ENCODE measurements around the gene SLC35E4.
"Not testable (repeated sequence)": the region's sequence is repeated elsewhere in the genome, so short reads cannot be mapped to it uniquely, and the experiment has no call there.

SLC35E4 gene

GRCh38 chr22:30654361-30654760 is 18.8 kb downstream of the SLC35E4 start:
- no peak for DNase-seq

DNA sequence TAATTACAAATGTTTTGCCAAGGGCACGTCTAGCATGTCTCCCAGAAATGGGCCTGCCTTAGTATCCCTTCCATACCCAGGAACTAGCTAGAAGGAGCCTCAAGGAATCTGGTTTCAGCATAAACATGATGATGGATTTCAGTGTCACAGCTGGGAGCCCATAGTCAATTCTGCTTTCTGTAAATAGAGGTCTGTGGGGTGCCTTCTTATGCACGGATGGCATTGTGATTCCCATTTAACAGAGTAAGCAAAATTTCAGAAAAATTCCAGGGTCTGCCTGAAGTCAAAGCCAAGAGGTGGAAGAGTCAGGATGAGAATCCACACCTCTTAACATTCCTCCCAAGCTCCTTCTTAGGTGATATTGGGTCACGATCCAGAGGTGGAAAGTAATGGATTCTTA is 20.0 kb downstream of the SLC35E4 start:
- no peak for DNase-seq

DNA sequence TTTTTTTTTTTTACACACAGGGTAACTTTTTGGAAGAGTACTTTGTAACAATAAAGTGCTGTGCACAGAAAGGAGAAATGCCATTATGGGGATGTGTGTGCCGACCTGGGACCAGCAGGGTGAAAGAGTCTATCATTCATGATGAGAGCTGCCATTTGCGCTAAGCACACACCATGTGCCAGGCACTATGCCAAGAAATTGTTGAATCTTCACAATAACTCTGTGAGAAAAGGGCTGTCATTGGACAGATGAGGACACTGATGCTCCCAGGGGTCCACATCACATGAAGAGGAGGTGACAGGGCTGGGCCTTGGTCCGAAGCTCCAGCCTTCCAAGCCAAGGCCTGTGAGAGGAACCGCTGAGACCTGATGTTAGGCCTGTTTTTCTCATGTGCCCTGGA is 26.5 kb downstream of the SLC35E4 start:
- no peak for DNase-seq

DNA sequence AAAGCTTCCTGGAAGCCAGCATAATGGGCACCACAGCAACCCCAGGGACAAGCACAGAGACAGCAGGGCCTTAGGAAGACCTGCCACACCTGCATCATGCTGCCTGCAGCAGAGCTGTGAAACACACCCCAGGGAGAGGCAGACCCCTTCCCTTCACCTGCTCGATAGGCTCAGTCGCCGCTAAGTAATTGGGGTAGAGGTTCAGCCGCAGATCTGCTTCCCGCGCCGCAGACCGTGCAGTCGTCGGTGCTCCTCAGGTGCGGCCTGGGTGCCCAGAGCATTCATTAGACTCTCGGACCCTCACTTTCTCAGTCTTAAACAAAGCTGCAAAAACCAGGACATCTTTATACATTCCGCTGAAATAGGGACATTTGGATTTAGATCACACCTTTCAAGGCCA is 29.2 kb downstream of the SLC35E4 start:
- DNase-seq = no peak

DNA sequence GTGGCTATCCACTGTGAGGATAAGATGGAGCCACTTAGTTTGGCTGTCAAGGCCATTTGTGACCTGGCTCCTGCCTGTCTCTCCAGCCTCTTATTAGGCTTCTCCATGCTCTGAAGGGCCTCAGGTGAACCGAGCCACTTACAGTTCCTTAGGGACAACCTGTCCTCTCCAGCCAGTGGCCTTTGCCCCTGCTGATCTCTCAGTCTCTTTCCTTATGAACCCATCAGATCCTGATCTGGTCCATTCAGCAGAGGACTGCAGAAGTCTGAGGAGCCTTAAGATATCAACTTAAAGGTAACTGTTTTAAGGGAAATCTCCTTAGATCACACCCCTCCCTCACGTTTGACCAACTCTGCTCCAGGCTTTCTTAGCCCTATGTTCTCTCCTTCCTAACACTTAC is 29.7 kb downstream of the SLC35E4 start:
- DNase-seq = no peak

- DNase-seq = no peak
Observed at GRCh38 chr22:30665786-30666185, 30.2 kb downstream of the SLC35E4 start.

- DNase-seq = no peak
Observed at GRCh38 chr22:30667107-30667493, 31.5 kb downstream of the SLC35E4 start.

DNA sequence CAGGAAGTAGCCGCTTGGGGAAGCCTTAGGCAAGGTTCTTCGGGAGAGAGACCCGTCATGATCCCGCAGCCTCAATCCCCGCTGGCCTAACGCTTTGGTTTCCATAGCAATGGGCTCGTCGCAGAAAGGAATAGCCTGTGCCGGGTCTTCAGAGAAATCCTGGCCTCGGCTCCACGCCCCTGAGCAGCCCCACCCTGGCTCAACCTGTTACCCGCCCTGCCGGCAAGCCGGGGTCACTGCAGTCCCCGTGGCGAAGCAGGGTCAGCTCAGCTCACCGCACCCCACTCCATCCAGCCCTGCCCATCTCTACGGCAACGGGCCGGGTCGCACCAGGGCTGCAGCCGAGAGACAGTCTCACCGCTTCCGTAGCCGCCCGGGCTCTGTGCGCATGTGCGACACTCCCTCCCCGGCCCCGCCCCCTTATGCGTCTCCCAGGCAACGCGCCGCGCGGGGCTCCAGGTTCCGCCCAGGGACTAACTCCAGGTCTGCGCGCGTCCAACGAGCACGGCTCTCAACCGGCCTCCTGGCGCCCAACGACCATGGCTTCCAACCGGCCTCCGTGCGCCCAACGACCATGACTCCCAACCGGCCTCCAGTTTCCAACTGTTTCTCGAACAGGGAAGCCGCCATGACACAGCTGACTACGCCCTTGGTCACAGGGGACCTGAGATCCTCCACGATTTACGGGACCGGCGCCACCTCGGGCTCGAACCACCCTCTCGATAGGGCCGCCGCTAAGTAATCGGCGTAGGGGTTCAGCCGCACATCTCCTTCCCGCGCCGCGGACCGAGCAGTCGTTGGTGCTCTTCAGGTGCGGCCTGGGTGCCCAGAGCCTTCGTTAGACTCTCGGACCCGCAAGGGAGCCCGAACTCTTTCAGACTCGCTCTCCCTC is 32.2 kb downstream of the SLC35E4 start, which contains the start of gene DUSP18:
Gene DUSP18 (minus strand): TSS at position 382 of the 892 bp plus-strand sequence. CDS start 3,872 bp downstream, outside the sequence.
- peak; percentile 82 for DNase-seq

DNA sequence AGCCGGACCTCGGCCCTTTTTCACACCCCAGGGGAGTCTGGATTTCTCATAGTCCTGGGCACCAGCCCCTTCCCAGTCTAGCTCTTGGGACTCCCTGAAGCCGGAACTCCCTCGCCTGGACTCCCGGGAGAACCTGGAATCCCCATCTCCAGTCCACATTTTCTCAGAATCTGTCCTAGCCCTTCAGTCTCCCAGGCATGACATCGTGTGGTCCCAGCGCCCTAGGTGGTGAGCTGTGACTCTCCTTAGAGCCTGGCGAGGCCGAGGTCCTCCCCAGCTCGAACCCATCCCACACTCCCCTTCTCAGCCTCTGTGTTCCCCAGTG is 32.8 kb downstream of the SLC35E4 start:
- DNase-seq = no peak

- no peak for DNase-seq
Observed at GRCh38 chr22:30671071-30671470, 35.5 kb downstream of the SLC35E4 start.

- no peak for DNase-seq
Observed at GRCh38 chr22:30673136-30673535, 37.6 kb downstream of the SLC35E4 start.

- DNase-seq = no peak
Observed at GRCh38 chr22:30674482-30674881, 38.9 kb downstream of the SLC35E4 start.

- peak; percentile 56 for DNase-seq
Observed at GRCh38 chr22:30675436-30675835, 39.9 kb downstream of the SLC35E4 start.

GRCh38 chr22:30676565-30676964 is 41.0 kb downstream of the SLC35E4 start:
- DNase-seq = not testable (repeated sequence)

DNA sequence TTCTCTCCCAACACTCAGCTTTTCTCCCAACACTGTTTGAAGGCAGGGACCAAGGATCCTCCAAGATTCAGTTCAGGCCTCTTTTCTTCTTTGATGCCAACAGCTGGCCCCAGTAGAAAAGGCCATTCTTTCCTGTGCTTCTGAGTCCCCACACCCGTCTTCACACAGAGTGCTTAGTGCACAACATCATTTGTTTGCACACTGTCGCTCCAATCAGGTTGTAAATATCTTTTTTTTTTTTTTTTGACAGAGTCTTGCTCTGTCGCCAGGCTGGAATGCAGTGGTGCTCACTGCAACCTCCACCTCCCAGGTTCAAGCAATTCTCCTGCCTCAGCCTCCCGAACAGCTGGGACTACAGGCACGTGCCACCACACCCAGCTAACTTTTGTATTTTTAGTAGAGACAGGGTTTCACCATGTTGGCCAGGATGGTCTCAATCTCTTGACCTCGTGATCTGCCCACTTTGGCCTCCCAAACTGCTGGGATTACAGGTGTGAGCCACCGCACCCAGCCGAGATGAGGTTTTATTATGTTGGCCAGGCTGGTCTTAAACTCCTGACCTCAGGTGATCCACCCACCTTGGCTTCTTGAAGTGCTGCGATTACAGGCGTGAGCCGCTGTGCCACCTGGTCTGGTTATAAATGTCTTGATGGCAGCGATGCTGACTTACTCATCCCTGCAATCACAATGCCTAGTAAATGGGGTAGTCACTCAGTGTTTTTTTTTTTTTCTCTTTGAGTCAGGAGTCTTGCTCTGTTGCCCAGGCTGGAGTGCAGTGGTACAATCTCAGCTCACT is 44.5 kb downstream of the SLC35E4 start:
- DNase-seq = not testable (repeated sequence)

GRCh38 chr22:30680991-30681770 is 45.6 kb downstream of the SLC35E4 start:
- no peak for DNase-seq

DNA sequence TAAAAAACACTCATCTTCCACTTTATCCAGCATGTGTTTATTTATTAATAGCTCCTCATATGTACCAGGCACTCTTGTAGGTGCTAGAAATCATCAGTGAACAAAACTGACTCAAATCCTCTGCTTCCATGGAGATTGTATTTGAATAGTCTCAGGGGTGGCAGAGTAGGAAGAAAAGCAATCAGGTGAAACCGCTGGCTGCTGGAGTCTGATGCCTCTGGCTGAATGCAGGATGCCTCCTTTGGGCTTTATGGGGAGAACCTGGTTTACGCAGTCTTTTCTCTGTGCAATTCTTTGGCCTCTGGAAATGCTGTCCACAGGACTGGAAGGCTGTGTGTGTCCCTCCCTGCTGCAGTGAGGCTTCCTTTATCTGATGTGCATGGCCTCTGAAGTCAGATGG is 46.2 kb downstream of the SLC35E4 start:
- DNase-seq = no peak

GRCh38 chr22:30685178-30685577 is 49.6 kb downstream of the SLC35E4 start:
- no peak for DNase-seq

DNA sequence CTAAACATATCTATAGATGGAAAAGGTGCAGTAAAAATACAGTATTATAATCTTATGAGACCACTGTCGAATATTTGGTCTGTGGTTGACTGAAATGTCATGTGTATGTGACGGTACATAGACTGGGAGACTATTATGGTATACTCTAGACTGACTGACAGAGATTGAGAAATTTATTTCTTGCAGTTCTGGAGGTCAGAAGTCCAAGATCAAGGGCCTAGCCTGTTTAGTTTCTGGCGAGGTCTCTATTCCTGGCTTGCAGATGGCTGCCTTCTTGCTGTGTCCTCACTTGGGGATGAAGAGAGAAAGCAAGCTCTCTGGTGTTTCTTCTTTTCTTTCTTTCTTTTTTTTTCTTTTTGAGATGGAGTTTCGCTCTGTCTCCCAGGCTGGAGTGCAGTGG is 51.8 kb downstream of the SLC35E4 start:
- no peak for DNase-seq

GRCh38 chr22:30689622-30690021 is 54.0 kb downstream of the SLC35E4 start:
- DNase-seq = no peak

DNA sequence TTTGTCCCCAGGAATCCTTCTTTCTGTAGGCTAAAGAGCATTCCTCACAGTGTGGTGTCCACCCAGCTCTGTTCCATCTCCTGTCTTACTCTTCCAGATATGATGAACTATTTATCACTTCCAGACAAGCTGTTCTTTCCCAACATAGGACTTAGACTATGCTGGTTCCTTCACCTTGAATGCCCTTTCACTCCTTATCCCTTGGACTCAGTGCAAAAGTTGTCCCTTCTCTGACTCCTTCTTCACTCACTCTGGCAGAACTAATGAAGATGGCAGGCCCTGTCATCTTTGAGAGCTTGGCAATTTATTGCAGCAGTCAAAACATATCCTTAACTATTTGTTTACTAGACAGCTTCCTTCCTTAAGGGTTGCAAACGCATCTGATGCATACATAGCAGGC is 55.6 kb downstream of the SLC35E4 start:
- no peak for DNase-seq

- peak; percentile 43 for DNase-seq
Observed at GRCh38 chr22:30694171-30694639, 58.6 kb downstream of the SLC35E4 start.

All from NCI-H2227 treated with DMSO at 0.1 percent for 48 hours (cell line).